Measurements from ENCODE around the gene ASB11.
A peak's percentile ranks its signal among the peaks of the same experiment; 100 is the strongest.

Gene ASB11

GRCh38 chrX:15315509-15315908 is at the start of gene ASB11:
Gene ASB11, minus strand, starts transcription at chrX:15315640. Its CDS starts 35 bp downstream, at chrX:15315605.
- no peak for DNase-seq (ENCODE audit: low spot score)

GRCh38 chrX:15359701-15360100 is 44.3 kb upstream of the ASB11 start:
- DNase-seq (ENCODE audit: low spot score) = no peak

- DNase-seq (ENCODE audit: low spot score) = no peak
Observed at GRCh38 chrX:15358533-15358932, 43.1 kb upstream of the ASB11 start.

- no peak for DNase-seq (ENCODE audit: low spot score)
Observed at GRCh38 chrX:15356444-15356843, 41.0 kb upstream of the ASB11 start.

GRCh38 chrX:15350329-15350996 is 35.0 kb upstream of the ASB11 start:
- DNase-seq (ENCODE audit: low spot score) = no peak

- peak; percentile 57 for DNase-seq (ENCODE audit: low spot score)
Observed at GRCh38 chrX:15349046-15349445, 33.6 kb upstream of the ASB11 start.

- no peak for DNase-seq (ENCODE audit: low spot score)
Observed at GRCh38 chrX:15345976-15346375, 30.5 kb upstream of the ASB11 start.

GRCh38 chrX:15344106-15344505 is 28.7 kb upstream of the ASB11 start:
- no peak for DNase-seq (ENCODE audit: low spot score)

GRCh38 chrX:15343075-15343476 is 27.6 kb upstream of the ASB11 start:
- no peak for DNase-seq (ENCODE audit: low spot score)

GRCh38 chrX:15340867-15341266 is 25.4 kb upstream of the ASB11 start:
- no peak for DNase-seq (ENCODE audit: low spot score)

- DNase-seq (ENCODE audit: low spot score) = peak; percentile 29
Observed at GRCh38 chrX:15336023-15336413, 20.6 kb upstream of the ASB11 start.

- peak; percentile 95 for DNase-seq (ENCODE audit: low spot score)
Observed at GRCh38 chrX:15335135-15336022, 19.9 kb upstream of the ASB11 start, which contains the start of gene PIGA. Gene PIGA, minus strand, starts transcription at chrX:15335523. Its CDS starts 3,593 bp downstream, at chrX:15331930.

- no peak for DNase-seq (ENCODE audit: low spot score)
Observed at GRCh38 chrX:15334561-15334960, 19.1 kb upstream of the ASB11 start.

GRCh38 chrX:15328821-15329220 is 13.4 kb upstream of the ASB11 start:
- DNase-seq (ENCODE audit: low spot score) = no peak

GRCh38 chrX:15328131-15328530 is 12.7 kb upstream of the ASB11 start:
- DNase-seq (ENCODE audit: low spot score) = no peak

- DNase-seq (ENCODE audit: low spot score) = no peak
Observed at GRCh38 chrX:15322472-15322871, 7.0 kb upstream of the ASB11 start.

- no peak for DNase-seq (ENCODE audit: low spot score)
Observed at GRCh38 chrX:15322072-15322471, 6.6 kb upstream of the ASB11 start.

GRCh38 chrX:15321447-15321846 is 6.0 kb upstream of the ASB11 start:
- DNase-seq (ENCODE audit: low spot score) = no peak

- DNase-seq (ENCODE audit: low spot score) = no peak
Observed at GRCh38 chrX:15320297-15320696, 4.9 kb upstream of the ASB11 start.

- no peak for DNase-seq (ENCODE audit: low spot score)
Observed at GRCh38 chrX:15319075-15319474, 3.6 kb upstream of the ASB11 start.

GRCh38 chrX:15314472-15314871 is 968 bp downstream of the ASB11 start:
- DNase-seq (ENCODE audit: low spot score) = no peak

GRCh38 chrX:15311119-15311518 is 4.3 kb downstream of the ASB11 start:
- no peak for DNase-seq (ENCODE audit: low spot score)

- no peak for DNase-seq (ENCODE audit: low spot score)
Observed at GRCh38 chrX:15310117-15310516, 5.3 kb downstream of the ASB11 start.

All from SW480 (cell line).